PC-9 (cell line): ENCODE measurements around the gene CCBE1.

Experiments
- CTCF ChIP-seq: fragments of 200-600 bp; sonication (generic); conservative IDR thresholded peaks from 2 replicates; pipeline ENCODE4 v1.6.1; 2017; ENCODE audit warnings: mixed run types, antibody characterized with exemption, mild to moderate bottlenecking, moderate library complexity
- EZH2 ChIP-seq: fragments of 200-600 bp; sonication (generic); IDR thresholded peaks from 2 replicates; pipeline ENCODE4 v1.8.0; 2017; ENCODE audit warnings: antibody characterized with exemption, low read depth

DNA sequence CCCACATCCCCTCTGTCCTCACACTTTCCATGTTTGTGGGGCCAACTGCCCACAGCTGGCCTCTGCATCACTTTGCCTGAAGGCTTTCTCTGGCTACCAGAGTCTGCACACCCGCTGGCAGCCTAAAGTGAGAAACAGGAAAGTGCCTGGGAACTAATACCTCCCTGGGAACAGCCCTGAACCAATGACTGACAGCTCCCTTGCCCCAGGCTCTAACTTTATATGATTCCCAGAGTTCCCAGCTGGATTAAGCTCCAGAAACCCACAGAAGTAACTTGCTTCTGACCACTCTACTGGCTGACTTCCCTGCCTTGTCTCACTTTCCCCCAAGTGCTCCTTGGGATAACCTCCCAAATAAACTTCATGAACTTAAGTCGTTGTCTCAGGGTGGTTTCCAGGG, 178.5 kb downstream of the CCBE1 start:
- no peak for TF ChIP-seq CTCF
- TF ChIP-seq EZH2 = no peak
